NOMO-1 treated with DMSO at 0.1 percent for 48 hours (cell line): ENCODE data around the gene KCNQ5.
A peak's percentile ranks its signal among the peaks of the same experiment; 100 is the strongest.

Experiments
- DNase-seq: peaks from one replicate; lab custom pipeline; 2025; ENCODE audit not compliant: unreplicated experiment; lab: John Stamatoyannopoulos, UW

KCNQ5 gene

GRCh38 chr6:72835749-72836148 lies 213.9 kb downstream of the KCNQ5 start:
- DNase-seq, result no peak

- no peak for DNase-seq
Observed at GRCh38 chr6:72836971-72837370, 215.1 kb downstream of the KCNQ5 start.

- no peak for DNase-seq
Observed at GRCh38 chr6:72841195-72841594, 219.3 kb downstream of the KCNQ5 start.

- no peak for DNase-seq
Observed at GRCh38 chr6:72842140-72842539, 220.3 kb downstream of the KCNQ5 start.

- no peak for DNase-seq
Observed at GRCh38 chr6:72844614-72845013, 222.8 kb downstream of the KCNQ5 start.

- no peak for DNase-seq
Observed at GRCh38 chr6:72849346-72849745, 227.5 kb downstream of the KCNQ5 start.

GRCh38 chr6:72850040-72850439 lies 228.2 kb downstream of the KCNQ5 start:
- DNase-seq, result no peak

- no peak for DNase-seq
Observed at GRCh38 chr6:72850469-72850868, 228.6 kb downstream of the KCNQ5 start.

- DNase-seq, result no peak
Observed at GRCh38 chr6:72855471-72855870, 233.6 kb downstream of the KCNQ5 start.

- no peak for DNase-seq
Observed at GRCh38 chr6:72856801-72857200, 234.9 kb downstream of the KCNQ5 start.

GRCh38 chr6:72857791-72858585 lies 236.1 kb downstream of the KCNQ5 start:
- peak; percentile 28 for DNase-seq

GRCh38 chr6:72861059-72861458 lies 239.2 kb downstream of the KCNQ5 start:
- no peak for DNase-seq

- peak; percentile 76 for DNase-seq
Observed at GRCh38 chr6:72861935-72862432, 240.1 kb downstream of the KCNQ5 start.

GRCh38 chr6:72863131-72863530 lies 241.3 kb downstream of the KCNQ5 start:
- no peak for DNase-seq

- DNase-seq, result no peak
Observed at GRCh38 chr6:72864236-72864635, 242.4 kb downstream of the KCNQ5 start.

- no peak for DNase-seq
Observed at GRCh38 chr6:72864799-72865198, 242.9 kb downstream of the KCNQ5 start.

GRCh38 chr6:72865467-72865866 lies 243.6 kb downstream of the KCNQ5 start:
- no peak for DNase-seq

GRCh38 chr6:72869621-72870020 lies 247.8 kb downstream of the KCNQ5 start:
- DNase-seq, result no peak

GRCh38 chr6:72873433-72873832 lies 251.6 kb downstream of the KCNQ5 start:
- DNase-seq, result no peak

- DNase-seq, result no peak
Observed at GRCh38 chr6:72876256-72876655, 254.4 kb downstream of the KCNQ5 start.

- no peak for DNase-seq
Observed at GRCh38 chr6:72886170-72886569, 264.3 kb downstream of the KCNQ5 start.

- no peak for DNase-seq
Observed at GRCh38 chr6:72890233-72890632, 268.4 kb downstream of the KCNQ5 start.

- no peak for DNase-seq
Observed at GRCh38 chr6:72890671-72891070, 268.8 kb downstream of the KCNQ5 start.
